Esophagus squamous epithelium (tissue), 4 donors: ENCODE measurements around the gene ZNF93.

Experiments used
- CTCF ChIP-seq, 6 experiments: fragments of 450-650 bp in 4 of 6; fragments of 200-600 bp in 2 of 6; sonication (generic) in 2 of 6; IDR thresholded peaks; one replicate each; pipeline ENCODE4 v1.5.1; 2016 to 2019; ENCODE audit warnings: antibody characterized with exemption in 6 of 6, mild to moderate bottlenecking in 4 of 6, moderate library complexity in 4 of 6
- POLR2A ChIP-seq, 4 donors: fragments of 450-650 bp; IDR thresholded peaks; one replicate each; pipeline ENCODE4 v1.6.1; 2017; ENCODE audit warnings: antibody characterized with exemption in 4 of 4, mild to moderate bottlenecking in 4 of 4, moderate library complexity in 3 of 4

GRCh38 chr19:19900139-19900728 lies 512 bp upstream of the ZNF93 start:
- TF ChIP-seq CTCF (IDR thresholded peaks at IDR 0.05) (no peak), POLR2A (IDR thresholded peaks at IDR 0.05) (no peak)
